NCI-H1417 (cell line): ENCODE data around the gene SLC22A1.

ENCODE experiments used
- DNase-seq, 3 experiments: peaks; one replicate each; lab custom pipeline; 2025; lab: John Stamatoyannopoulos, UW

Gene SLC22A1

DNA sequence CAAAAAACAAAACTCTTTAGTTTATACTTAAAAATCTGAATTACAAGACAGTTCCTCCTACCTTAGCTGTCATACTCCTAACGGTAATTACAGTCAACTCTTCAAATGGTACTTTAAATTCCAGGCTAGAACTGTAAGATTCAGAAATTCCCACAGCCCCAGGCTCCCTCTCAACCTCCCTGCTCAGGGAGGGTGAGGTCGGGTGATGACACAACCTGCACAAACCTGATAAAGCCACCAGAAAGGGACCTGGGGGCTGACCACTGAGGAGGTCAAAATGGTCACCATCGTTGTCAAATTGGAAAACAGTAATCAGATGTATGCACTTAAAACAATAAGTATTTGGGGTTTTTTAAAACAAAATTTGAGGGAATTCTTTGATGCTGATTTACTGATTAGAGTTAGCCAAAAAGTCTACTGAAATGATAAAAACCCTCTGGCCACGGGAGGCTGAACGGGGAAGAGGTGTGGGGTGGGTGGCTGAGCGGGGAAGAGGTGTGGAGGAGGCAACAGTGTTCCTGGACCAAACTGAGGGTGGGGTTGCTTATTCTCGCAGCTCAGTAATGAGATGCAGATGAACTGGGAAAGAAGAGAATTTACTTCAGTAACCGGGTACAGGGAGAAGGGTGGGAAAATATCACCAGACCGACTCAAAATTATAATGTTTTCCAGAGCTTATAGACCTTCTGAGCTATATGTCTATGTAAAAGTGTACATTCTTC is 52.4 kb downstream of the SLC22A1 start:
- no peak for DNase-seq

DNA sequence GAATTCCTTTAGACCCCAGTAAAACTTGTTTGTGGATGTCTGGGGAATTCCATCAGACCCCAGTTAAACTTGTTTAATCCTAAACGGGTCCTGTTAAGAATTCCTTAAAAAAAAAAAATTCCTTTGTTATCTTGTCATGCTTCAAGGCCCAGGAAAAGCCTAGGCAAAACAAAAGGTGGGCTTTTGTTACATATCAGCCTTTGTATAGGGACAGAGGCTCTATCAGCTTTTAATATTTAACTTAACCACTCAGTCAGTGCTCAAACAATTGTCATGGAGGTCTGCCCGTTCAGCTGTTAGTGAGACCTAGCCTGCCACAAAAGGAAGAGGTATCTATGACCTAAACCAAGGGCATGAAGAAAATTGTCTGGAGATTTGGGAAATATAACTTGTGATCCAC is 53.1 kb downstream of the SLC22A1 start:
- no peak for DNase-seq

DNA sequence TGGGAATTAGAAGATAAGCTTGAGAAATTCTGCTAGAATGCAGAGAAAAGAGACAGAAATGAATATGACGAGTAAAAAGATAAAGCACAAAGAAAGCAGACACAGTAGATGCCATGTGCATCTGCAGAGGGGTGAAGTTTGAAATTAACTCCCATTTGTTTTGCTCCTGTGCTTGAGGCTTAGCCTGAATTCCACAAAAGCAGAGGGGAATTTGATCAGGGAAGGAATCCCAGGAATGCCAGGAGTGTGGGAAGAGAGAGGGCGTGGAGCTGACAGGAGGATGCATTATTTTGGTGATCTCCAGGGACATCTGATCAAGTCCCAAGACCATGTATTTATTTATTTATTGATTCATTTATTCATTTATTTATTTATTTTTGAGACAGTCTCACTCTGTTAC is 55.6 kb downstream of the SLC22A1 start:
- DNase-seq: no peak

DNA sequence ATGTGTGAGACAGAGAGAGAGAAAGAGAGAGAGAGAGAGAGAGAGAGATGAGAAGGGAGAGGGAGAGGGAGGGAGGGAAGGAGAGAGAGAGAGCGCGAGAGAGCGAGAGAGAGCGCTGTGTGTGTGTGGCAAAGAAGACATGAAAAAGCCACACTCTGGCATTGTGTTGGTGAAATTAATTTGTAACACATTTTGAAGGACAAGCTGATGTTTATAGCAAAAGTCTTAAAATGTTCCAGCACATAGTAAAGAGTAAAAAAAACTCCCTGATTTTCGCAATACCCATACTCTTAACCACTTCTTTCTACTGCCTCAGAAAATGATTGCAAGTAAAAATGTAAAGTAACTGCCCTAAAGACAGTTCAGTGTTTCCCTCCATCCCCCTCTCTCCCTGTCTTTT is 56.7 kb downstream of the SLC22A1 start:
- DNase-seq: no peak

DNA sequence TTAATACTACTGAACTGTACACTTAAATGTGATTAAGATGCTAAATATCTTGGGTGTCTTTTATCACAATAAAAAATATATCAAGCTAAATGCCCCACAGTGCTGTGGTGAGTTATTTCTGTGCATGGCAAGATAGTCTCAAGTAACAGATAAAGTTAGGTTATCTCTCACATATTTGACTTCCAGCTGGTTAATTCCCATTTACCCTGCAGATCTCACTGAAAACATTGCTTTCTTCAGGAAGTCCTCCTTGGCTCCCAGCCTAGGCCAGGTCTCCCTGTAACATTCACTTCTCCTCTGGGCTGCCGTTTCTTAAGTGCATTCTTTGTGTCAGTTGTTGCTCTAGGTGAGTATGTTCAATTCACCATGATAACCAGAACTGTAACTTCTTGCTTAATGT is 59.1 kb downstream of the SLC22A1 start:
- DNase-seq: no peak

DNA sequence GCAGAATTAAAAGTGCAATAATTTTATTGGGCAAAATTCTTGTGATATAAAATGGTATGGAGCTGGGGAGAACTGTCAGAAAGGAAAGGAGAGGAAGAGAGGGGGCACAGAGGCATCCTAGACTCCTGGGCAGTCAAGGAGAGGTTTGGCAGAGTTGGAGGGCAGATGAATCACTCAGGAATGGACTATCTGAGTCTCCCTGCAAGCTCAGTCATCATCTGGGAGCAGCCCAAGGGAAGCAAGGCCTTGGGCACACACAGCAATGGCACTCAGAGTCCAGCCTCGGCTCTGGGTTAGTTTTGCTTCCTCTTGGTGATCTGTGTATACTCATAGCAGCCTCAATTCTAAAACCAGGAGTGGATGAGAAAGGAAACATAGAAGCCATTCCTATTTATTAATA is 67.2 kb downstream of the SLC22A1 start:
- DNase-seq: no peak

DNA sequence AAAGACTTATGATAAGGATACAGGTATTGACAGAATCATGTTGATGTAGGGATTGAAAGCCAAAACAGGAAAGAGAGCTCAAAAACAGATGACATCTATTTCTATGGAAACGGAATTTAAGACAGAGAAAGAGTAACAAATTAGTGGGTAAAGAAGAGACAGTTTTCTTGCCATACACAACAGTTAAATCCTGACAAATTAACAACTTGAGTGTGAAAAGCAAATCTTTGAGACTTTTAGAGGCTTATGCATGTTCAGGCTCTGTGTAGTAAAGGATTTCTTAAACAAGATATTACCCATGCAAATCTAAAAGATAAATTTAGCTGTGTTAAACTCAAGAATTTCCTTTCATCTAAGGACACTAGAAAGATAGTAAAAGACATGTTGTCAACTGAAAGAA is 68.5 kb downstream of the SLC22A1 start:
- no peak for DNase-seq

DNA sequence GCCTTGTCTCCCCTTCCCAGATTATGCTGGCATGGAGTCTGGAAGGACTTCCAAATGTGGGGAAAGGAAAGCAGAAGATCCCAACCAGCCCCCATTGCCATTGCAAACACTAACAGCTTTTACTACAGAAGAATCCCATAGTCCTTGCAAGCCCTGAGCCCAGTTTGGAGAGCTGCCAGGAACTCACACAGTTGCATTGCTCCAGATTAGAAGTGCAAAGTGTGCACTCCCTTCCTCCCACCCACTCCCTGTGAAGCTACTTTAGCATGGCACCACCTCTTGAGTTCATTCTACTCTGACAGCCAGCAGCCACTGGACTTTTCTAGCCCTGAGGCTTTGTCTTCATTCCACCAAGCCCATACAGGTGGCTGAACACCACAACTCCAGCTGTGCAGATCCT is 69.4 kb downstream of the SLC22A1 start:
- no peak for DNase-seq

DNA sequence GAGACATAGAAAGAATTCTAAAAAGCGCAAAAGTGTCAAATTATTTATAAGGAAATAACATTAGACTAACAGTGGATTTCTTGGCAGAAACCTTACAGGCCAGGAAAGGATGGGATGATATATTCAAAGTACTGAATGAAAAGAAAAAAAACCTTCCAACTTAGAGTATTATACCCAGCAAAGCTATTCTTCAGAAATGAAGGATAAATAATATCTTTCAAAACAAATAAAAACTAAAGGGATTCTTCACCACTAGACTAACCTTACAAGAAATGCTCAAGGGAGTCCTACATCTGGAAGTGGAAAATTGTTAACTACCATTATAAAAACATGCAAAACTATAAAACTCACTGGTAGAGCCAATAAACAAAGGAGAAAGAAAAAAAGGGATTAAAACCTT is 71.2 kb downstream of the SLC22A1 start:
- DNase-seq: no peak

DNA sequence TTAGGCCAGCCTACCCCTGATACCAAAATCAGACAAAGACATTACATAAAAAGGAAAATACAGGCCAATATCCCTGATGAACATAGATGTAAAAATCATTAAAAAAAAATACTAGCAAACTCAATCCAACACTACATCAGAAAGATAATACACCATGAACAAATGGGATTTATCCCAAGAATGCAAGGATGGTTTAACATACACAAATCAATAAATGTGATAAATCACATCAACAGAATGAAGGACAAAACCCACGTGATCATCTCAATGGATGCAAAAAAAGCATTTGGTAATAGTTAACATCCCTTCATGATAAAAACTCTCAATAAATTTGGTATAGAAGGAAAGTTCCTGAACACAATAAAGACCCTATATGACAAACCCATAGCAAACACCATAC is 73.2 kb downstream of the SLC22A1 start:
- DNase-seq: no peak

DNA sequence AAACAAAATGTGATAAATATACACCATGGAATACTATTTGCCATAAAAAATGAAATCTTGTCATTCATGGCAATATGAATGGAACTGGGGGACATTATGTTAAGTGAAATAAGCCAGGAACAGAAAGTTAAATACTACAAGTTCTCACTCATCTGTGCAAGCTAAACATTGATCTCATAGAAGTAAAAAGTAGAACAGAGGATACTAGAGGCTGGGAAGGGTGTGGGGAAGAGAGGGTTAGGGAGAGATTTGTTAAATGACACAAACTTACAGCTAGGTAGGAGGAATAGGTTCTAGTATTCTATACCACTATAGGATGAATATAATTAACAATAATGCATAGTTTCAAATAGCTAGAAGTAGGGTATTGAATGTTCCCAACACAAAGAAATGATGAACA is 76.0 kb downstream of the SLC22A1 start:
- DNase-seq: no peak

DNA sequence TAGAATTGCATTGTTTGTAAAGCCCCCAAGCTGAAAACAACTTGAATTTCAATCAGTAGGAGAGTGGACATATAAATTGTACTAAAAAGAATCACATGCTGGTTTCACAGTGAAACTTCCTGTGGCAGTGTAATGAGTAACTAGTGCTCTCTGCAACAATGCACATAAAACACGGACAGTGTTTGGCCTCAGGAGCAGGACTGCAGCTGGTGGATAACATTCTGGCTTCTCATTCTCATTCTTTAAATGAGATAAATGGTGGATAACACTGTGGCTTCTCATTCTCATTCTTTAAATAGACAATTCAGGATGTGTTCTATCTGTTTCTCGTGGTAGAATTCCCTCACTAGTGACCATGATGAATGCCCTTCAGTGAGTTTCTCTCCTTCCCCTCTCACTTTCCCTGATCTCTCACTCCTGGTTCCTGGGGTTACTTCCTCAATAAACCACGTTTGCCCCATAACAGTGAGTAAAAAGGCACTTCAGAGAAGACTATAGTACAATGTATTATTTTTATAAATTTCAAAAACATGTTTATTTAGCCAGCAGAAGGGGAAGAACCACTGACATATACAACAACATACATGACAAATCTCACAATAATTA is 77.1 kb downstream of the SLC22A1 start:
- no peak for DNase-seq

DNA sequence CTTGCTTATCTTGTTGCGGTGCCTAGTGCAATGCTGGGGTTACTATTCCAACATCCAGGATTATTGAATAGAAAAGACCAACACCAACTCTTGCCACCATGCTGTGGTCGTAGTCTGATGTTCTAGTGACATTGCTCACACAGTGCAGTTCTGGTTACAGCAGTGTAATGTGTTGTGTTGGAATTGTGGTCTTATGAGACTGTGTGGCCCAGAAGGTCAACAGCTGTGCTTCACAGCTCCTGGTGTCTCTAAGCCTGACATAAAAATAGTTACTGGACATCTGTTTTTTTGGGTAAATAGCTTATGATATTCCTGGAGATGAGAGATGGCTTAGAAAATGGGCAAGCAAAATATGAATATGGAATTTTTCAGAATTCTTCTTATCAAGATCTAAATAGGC is 79.4 kb downstream of the SLC22A1 start:
- no peak for DNase-seq

DNA sequence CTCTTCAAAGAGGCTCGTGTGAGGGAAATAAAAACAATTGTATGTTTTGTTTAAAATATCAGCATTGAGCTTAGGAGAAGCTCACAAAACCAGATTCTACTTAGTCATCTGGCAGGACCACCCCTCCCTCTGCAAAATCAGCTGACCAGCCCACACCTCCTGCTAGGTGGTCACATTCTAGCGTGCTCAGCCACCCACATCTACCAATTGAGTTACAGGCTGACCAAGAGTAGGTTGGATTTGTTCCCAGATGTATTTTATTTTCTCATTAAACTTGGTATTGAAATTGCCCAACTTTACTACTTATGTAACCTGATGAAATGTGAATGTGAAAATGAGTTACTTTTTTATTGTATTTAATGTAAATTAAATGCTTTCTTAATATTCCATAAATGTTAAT is 80.8 kb downstream of the SLC22A1 start:
- no peak for DNase-seq

DNA sequence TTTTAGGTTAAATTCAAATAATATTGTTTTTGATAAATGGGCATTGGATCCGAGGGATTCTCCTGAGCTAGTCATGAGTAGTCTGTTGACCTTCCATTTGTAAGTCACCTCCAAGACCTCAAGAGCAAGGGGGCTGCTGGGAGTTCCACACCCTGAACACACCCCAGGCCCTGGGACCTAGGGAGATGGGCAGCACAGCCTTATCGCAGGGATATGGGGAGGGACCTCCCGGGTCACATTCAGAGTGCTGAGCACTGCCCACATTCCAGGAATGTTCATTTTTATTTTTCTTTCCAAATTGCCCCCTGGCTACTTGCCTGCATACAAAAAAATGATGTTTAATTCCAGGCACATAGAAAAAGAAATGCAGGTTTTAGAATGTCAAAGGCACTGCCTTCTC is 81.5 kb downstream of the SLC22A1 start:
- no peak for DNase-seq

DNA sequence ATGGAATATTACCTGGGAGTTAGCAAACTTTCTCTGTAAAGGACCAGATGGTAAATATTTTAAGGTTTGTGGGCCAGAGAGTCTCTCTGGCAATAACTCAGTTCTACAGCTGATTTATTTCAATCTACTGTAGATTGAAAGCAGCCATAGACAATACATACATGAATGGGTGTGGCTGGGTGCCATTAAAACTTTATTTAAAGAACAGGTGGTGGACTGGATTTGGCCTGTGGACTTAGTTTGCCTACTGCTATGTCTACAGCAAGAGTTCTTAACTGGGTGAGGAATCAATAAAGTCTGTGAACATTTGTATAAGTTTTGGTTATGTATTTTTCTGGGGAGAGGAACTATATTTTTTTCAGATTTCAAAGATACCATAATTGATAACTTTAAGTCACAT is 81.9 kb downstream of the SLC22A1 start:
- no peak for DNase-seq

DNA sequence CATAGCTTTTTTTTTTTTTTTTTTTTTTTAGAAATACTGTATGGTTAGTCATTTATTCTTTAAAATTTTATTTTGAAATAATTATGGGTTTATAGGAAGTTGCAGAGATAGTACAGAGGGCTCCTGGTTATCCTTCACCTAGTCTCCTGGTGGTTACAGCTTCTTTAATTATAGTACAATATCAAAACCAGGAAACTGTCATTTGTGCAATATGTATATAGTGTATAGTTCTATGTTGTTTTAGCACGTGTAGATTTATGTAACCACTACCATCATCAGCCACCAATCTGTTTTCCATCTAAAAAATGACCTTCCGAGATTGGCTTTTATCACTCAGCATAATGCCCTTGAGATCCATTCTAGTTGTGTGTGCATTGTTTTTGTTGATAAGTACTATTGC is 82.3 kb downstream of the SLC22A1 start:
- no peak for DNase-seq

DNA sequence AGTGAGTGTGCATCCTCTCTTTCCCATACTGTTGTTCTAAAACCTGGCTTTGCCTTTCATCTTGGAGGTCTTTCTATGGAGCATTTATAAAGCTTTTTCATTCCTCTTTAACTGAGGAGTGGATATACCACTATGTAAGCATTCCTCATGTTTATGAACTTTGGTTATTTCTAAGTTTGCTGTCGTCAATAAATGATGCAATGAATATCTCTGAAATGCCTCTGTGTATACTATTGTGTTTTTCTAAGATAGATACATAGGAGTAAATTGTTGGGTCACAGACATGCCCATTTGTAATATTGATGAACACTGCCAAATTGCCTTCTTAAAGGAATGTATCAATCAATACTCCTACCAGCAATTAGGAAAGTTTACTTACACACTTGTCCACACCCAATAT is 83.1 kb downstream of the SLC22A1 start:
- DNase-seq: no peak

DNA sequence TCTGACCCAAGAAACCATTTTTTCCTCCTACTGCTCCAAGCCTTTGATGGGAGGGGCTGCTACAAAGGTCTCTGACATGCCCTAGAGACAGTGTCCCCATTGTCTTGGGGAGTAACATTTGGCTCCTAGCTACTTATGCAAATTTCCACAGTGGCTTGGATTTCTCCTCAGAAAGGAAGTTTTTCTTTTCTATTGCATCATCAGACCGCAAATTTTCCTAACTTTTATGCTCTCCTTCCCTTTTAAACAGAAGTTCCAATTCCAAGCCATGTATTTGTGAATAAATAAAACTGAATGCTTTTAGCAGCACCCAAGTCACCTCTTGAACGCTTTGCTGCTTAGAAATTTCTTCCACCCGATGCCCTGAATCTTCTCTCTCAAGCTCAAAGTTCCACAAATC is 86.0 kb downstream of the SLC22A1 start:
- DNase-seq: no peak
